Thyroid gland (tissue), 4 donors: ENCODE results near the gene ZFYVE26.

Experiments
- CTCF ChIP-seq, 6 experiments: fragments of 200-600 bp in 3 of 6; fragments of 450-650 bp in 3 of 6; sonication (generic) in 3 of 6; IDR thresholded peaks; one replicate each; pipeline ENCODE4 v1.5.1; 2016 to 2019; ENCODE audit warnings: antibody characterized with exemption in 6 of 6, mild to moderate bottlenecking in 2 of 6, inconsistent platforms in 1 of 6, moderate library complexity in 1 of 6
- POLR2A ChIP-seq, 2 donors: fragments of 450-650 bp; IDR thresholded peaks; one replicate each; pipeline ENCODE4 v1.6.1; 2017; ENCODE audit warnings: antibody characterized with exemption in 2 of 2, mild to moderate bottlenecking in 2 of 2, moderate library complexity in 1 of 2

- TF ChIP-seq CTCF (IDR thresholded peaks at IDR 0.05): no peak
- no peak for TF ChIP-seq POLR2A (IDR thresholded peaks at IDR 0.05)
Measured at GRCh38 chr14:67759916-67760315, 56.5 kb downstream of the ZFYVE26 start.
